ENCODE data around the gene SUSD3. TPM values are rescaled to one million over a fixed set of nuclear protein-coding genes. Genes with fewer than 3 reads are reported as not detected.

SUSD3 gene
- total RNA-seq, 4 donors from 2014 or later, result 0.83 to 3.3 (median 1.4) TPM

DNA sequence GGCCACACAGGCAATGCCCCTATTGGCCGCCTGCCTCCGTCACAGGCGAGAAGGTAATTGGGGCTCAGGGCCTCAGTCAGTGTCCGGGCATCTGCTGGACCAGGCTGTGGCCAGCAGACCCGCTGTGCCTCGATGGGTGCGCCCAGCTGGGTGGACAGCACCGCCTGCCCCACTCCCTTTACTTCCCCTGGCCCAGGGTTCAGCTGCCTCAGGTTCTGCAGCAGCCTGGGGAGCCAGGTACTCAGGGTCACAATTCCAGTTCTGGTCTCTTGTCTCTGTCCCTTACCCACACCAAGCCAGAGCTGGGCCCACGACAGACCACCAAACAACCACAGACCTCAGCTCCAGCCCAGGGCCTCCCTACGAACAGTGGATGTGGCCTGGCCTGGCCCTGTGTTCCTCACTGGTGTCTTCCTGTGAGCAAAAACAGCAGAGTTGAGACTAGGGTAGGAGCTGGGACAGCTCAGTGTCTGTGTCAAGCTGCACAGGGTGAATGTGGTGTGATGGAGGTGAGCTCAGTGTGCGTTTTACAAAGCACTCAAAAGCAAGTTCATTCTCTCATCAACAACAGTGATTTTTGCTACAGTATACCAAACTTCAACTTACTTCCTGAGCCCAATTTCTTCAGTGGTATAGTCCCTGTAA, 33.4 kb upstream of the SUSD3 start:
- Histone ChIP-seq H3K27ac (replicated peaks in 1 of 4) (no peak overlapping the region), H3K4me3 (no peak overlapping the region), H3K4me1 (peaks cover 0 to 7% (median 3%) of the 10 kb centered on the region in 4 donors), H3K9me3 (no peaks in the 10 kb centered on the region), H3K36me3 (peaks cover 0 to 3% (median 0%) of the 10 kb centered on the region in 4 donors), H3K27me3 (no peaks in the 10 kb centered on the region)
- intact Hi-C loops (cut with DNase I), result no loop called here
- 82% methylated on average over 5 of the region's 11 CpGs for WGBS
- no peak for TF ChIP-seq EP300 (IDR thresholded peaks at IDR 0.05)
- TF ChIP-seq POLR2A (IDR thresholded peaks at IDR 0.05; ENCODE audit: low read depth), result no peak
- TF ChIP-seq POLR2AphosphoS5 (IDR thresholded peaks at IDR 0.05), result no peak
- TF ChIP-seq, protein P1, sequence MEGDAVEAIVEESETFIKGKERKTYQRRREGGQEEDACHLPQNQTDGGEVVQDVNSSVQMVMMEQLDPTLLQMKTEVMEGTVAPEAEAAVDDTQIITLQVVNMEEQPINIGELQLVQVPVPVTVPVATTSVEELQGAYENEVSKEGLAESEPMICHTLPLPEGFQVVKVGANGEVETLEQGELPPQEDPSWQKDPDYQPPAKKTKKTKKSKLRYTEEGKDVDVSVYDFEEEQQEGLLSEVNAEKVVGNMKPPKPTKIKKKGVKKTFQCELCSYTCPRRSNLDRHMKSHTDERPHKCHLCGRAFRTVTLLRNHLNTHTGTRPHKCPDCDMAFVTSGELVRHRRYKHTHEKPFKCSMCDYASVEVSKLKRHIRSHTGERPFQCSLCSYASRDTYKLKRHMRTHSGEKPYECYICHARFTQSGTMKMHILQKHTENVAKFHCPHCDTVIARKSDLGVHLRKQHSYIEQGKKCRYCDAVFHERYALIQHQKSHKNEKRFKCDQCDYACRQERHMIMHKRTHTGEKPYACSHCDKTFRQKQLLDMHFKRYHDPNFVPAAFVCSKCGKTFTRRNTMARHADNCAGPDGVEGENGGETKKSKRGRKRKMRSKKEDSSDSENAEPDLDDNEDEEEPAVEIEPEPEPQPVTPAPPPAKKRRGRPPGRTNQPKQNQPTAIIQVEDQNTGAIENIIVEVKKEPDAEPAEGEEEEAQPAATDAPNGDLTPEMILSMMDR (IDR thresholded peaks at IDR 0.05), result no peak
- no peak for DNase-seq (ENCODE audit: extremely low spot score)

DNA sequence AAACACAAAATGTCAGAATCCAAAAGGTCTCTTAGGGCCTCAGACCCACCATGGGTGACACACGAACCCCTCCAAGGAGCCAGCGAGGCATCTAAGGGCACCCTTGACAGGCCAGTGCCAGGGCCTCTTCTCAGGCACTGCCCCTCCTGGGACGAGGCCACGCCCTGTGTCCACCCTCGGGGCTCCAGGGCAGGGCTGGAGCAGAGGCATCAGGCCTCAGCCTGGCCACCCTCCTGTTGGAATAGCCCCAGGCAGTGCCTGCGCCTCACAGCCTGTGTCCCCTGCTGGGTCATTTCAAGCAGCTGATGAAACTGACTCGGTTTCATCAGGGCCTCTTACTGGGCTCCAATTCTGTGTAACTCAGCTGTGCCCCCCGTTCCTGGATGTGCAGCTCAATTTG, 32.8 kb upstream of the SUSD3 start:
- peaks cover 0 to 3% (median 0%) of the 10 kb centered on the region in 4 donors for H3K36me3 ChIP-seq
- no peaks in the 10 kb centered on the region for H3K27me3 ChIP-seq
- DNase-seq (ENCODE audit: extremely low spot score), result no peak
- peaks cover 0 to 7% (median 3%) of the 10 kb centered on the region in 4 donors for H3K4me1 ChIP-seq
- H3K4me3 ChIP-seq, result no peak overlapping the region
- 100% methylated on average over 2 of the region's 8 CpGs for WGBS
- no peaks in the 10 kb centered on the region for H3K9me3 ChIP-seq
- no peak overlapping the region for H3K27ac ChIP-seq (replicated peaks in 1 of 4)
- intact Hi-C loops (cut with DNase I), result no loop called here
- TF ChIP-seq, protein P1 (IDR thresholded peaks at IDR 0.05), result no peak

DNA sequence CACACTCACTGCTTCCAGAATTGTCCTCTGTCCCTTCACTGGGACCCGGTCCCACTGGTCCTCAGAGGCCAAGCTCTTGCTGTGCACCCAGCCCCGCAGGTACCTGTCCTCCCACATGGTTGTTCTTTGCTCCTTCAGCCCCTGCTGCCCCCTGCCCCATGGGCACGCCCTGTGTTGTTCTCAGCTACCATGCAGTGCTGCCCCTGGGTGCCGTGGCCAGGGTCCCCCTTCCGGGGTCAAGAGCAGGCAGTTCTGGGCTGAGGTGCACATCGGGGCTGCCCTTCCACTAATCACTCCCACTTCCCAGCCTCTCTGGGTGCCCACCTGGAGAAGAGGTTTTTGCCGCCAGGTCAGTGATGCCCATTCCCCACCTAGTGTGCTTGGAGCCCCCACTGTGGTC, 31.9 kb upstream of the SUSD3 start:
- Histone ChIP-seq H3K4me3 (no peak overlapping the region), H3K27ac (replicated peaks in 1 of 4) (no peak overlapping the region), H3K27me3 (no peaks in the 10 kb centered on the region), H3K36me3 (no peaks in the 10 kb centered on the region), H3K9me3 (no peaks in the 10 kb centered on the region), H3K4me1 (peaks cover 0 to 7% (median 4%) of the 10 kb centered on the region in 4 donors)
- WGBS, result 90% methylated on average over 4 of the region's 7 CpGs
- no peak for DNase-seq (ENCODE audit: extremely low spot score)
- intact Hi-C loops (cut with DNase I), result no loop called here
- TF ChIP-seq, protein P1 (IDR thresholded peaks at IDR 0.05), result no peak
- TF ChIP-seq POLR2AphosphoS5 (IDR thresholded peaks at IDR 0.05) (no peak), POLR2A (IDR thresholded peaks at IDR 0.05; ENCODE audit: low read depth) (no peak), EP300 (IDR thresholded peaks at IDR 0.05) (no peak)

DNA sequence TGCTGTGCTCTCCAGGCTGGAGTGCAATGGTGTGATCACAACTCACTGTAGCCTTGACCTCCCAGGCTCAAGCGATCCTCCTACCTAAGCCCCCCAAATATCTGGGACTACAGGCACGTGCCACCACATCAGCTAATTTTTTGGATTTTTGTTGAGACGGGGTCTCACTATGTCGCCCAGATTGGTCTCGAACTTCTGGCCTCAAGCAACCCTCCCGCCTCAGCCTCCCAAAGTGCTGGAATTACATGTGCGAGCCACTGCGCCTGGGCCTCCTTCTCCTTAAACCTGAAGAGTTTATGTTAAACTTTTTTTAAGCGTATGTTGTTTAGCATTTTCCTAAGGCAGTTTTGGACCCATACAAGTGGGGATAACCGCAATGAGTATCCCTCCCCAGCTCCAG, 30.8 kb upstream of the SUSD3 start:
- Histone ChIP-seq H3K4me1 (peaks cover 0 to 15% (median 5%) of the 10 kb centered on the region in 4 donors), H3K27me3 (no peaks in the 10 kb centered on the region), H3K27ac (replicated peaks in 1 of 4) (no peak overlapping the region), H3K4me3 (no peak overlapping the region), H3K36me3 (no peaks in the 10 kb centered on the region), H3K9me3 (no peaks in the 10 kb centered on the region)
- TF ChIP-seq POLR2A (IDR thresholded peaks at IDR 0.05; ENCODE audit: low read depth) (no peak), EP300 (IDR thresholded peaks at IDR 0.05) (no peak)
- no peak for DNase-seq (ENCODE audit: extremely low spot score)
- WGBS, result 93% methylated on average over 10 of the region's 10 CpGs
- intact Hi-C loops (cut with DNase I), result no loop called here

DNA sequence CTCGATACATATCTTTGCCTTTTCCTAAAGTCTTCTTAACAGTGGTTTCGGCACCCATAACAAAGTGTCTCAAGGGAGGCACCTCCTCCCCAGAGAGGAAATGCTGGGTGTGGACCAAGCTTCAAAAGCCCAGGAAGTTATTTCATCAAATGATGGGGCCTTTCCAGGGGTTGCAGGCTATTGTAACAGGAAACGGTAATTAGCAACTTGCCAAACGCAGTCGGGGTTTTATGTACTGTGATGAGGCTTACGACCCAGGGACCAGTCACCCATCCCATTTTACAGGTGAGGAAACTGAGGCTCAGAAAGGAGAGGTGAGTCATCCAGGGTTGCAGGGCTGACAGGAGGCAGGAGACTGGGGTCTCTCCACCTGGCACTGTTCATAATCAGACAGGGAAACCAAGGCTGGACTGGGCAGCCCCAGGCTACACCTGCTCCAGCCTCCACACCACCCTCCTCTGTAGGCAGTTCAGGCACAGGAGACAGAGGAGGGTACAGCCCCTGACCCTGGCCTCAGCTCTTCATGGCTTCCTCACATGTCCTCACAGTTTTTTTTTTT, 30.0 kb upstream of the SUSD3 start:
- Histone ChIP-seq H3K4me1 (peaks cover 0 to 17% (median 5%) of the 10 kb centered on the region in 4 donors), H3K27ac (replicated peaks in 1 of 4) (no peak overlapping the region), H3K27me3 (no peaks in the 10 kb centered on the region), H3K9me3 (no peaks in the 10 kb centered on the region), H3K4me3 (no peak overlapping the region), H3K36me3 (no peaks in the 10 kb centered on the region)
- intact Hi-C loops (cut with DNase I), result no loop called here
- WGBS, result 58% methylated on average over 5 of the region's 6 CpGs
- no peak for DNase-seq (ENCODE audit: extremely low spot score)
- TF ChIP-seq POLR2A (IDR thresholded peaks at IDR 0.05; ENCODE audit: low read depth), result no peak
- TF ChIP-seq, protein P1 (IDR thresholded peaks at IDR 0.05), result no peak
- TF ChIP-seq EP300 (IDR thresholded peaks at IDR 0.05), result no peak
- TF ChIP-seq POLR2AphosphoS5 (IDR thresholded peaks at IDR 0.05), result no peak
